Body of pancreas (tissue), 4 donors: ENCODE measurements around the gene RBM38.

Source experiments
- POLR2A ChIP-seq, 3 donors: fragments of 450-650 bp; IDR thresholded peaks; one replicate each; pipeline ENCODE4 v1.6.1; 2016; ENCODE audit warnings: antibody characterized with exemption in 3 of 3, mild to moderate bottlenecking in 2 of 3
- TF ChIP-seq, protein P1 (sequence below), 7 experiments: fragments of 450-650 bp in 4 of 7; fragments of 200-600 bp in 3 of 7; sonication (generic) in 3 of 7; IDR thresholded peaks; one replicate each; pipeline ENCODE4 v1.5.1; 2016 to 2019; ENCODE audit warnings: antibody characterized with exemption in 7 of 7

DNA sequence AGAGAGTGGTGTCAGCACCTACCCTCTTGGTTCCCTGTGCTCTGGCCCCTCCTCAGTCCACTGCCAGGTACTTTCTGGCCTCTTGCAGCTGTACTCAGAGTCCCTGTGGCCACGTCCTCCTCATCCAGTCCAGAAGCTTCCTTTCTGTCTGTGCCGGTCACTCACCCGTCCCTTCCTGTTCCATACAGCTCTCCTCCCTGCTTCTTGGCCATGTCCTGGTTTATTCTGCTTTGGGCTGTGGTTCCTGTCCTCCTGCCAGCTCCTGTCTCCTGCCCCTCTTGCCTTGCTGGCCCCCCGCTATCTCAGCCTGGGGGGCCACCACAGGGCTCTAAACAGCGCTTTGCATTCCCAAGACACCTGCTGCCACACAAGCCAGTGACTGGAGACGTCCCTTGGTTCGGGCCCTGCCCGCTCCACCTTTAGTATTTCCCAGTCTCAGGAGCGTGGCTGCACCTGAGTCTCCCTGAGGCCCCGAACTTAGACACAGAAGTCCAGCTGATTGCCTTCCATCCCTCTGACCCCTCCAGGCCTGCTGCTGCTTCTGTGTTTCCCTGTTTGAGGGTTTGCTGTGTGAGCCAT lies 15.5 kb upstream of the RBM38 start:
- TF ChIP-seq, protein P1, sequence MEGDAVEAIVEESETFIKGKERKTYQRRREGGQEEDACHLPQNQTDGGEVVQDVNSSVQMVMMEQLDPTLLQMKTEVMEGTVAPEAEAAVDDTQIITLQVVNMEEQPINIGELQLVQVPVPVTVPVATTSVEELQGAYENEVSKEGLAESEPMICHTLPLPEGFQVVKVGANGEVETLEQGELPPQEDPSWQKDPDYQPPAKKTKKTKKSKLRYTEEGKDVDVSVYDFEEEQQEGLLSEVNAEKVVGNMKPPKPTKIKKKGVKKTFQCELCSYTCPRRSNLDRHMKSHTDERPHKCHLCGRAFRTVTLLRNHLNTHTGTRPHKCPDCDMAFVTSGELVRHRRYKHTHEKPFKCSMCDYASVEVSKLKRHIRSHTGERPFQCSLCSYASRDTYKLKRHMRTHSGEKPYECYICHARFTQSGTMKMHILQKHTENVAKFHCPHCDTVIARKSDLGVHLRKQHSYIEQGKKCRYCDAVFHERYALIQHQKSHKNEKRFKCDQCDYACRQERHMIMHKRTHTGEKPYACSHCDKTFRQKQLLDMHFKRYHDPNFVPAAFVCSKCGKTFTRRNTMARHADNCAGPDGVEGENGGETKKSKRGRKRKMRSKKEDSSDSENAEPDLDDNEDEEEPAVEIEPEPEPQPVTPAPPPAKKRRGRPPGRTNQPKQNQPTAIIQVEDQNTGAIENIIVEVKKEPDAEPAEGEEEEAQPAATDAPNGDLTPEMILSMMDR (IDR thresholded peaks at IDR 0.05): no peak
- no peak for TF ChIP-seq POLR2A (IDR thresholded peaks at IDR 0.05)
